ENCODE results near the gene ARHGAP9. TPM values are rescaled to one million over a fixed set of nuclear protein-coding genes. Genes with fewer than 3 reads are reported as not detected.

ARHGAP9 gene
- total and polyA plus RNA-seq, 2 of the 4 experiments (the other 2 are of a cell fraction): 0.18 to 0.79 TPM

- Histone ChIP-seq H3K23ac (ENCODE audit: low read depth, low read length) (no peak overlapping the region), H3K9ac (ENCODE audit: low read depth, low read length) (no peak overlapping the region), H3K14ac (replicated peaks; ENCODE audit: low read depth, low read length) (no peak overlapping the region), H2BK15ac (ENCODE audit: low read depth, low read length) (no peak overlapping the region), H4K5ac (ENCODE audit: low read depth, low read length) (no peak overlapping the region), H2AK9ac (replicated peaks; ENCODE audit: low read depth, low read length, poor library complexity) (peak overlapping the region; percentile 31), H4K8ac (ENCODE audit: low read depth in 2 of 2, low read length in 2 of 2) (no peak overlapping the region), H3K9me3 (ENCODE audit: control insufficient read depth, insufficient read depth, low read length) (no peaks in the 10 kb centered on the region), H3K36me3 (ENCODE audit: control insufficient read depth, insufficient read depth, low read length) (peaks cover 62% of the 10 kb centered on the region), H2AK5ac (ENCODE audit: low read depth, low read length) (no peak overlapping the region), H2BK120ac (ENCODE audit: low read depth, low read length) (no peak overlapping the region), H2BK5ac (ENCODE audit: low read depth, low read length, poor library complexity, severe bottlenecking) (no peak overlapping the region), H3K18ac (ENCODE audit: low read depth, low read length) (no peak overlapping the region), H3K27me3 (ENCODE audit: control insufficient read depth, insufficient read depth, low read length) (no peaks in the 10 kb centered on the region), H3K4me3 (ENCODE audit: insufficient read depth, low read depth, low read length) (no peak overlapping the region), H4K20me1 (ENCODE audit: insufficient read depth, low read length) (peaks cover 26% of the 10 kb centered on the region), H4K91ac (ENCODE audit: insufficient read depth, low read depth, low read length) (no peak overlapping the region), H2BK20ac (ENCODE audit: low read depth, low read length) (no peak overlapping the region), H3K4me1 (ENCODE audit: control insufficient read depth, insufficient read depth, low read length) (peaks cover 16% of the 10 kb centered on the region), H3K79me1 (ENCODE audit: low read depth in 1 of 2, low read length in 2 of 2) (peaks cover 17 to 59% of the 10 kb centered on the region in 2 experiments), H3K27ac (ENCODE audit: insufficient read depth, low read length) (no peak overlapping the region), H2AFZ (replicated peaks; ENCODE audit: low read length, poor library complexity) (no peak overlapping the region), H3K9me1 (ENCODE audit: insufficient read depth, low read length) (peaks cover 14% of the 10 kb centered on the region), H3K4me2 (ENCODE audit: low read depth, low read length) (no peak overlapping the region), H3K4ac (ENCODE audit: low read depth, low read length) (no peak overlapping the region), H3K56ac (ENCODE audit: extremely low read depth, insufficient read depth, low read length) (no peak overlapping the region)
- DNase-seq (no peak), ATAC-seq (ENCODE audit: low read depth) (no peak)
- intact Hi-C loops (cut with micrococcal nuclease): no loop called here
- in situ Hi-C loops (cut with MboI; ENCODE audit: low sequenced_read_pairs): no loop called here
- dilution Hi-C loops (cut with HindIII; ENCODE audit: low sequenced_read_pairs, unreplicated experiment): no loop called here
- CTCF ChIA-PET: no interaction called here
- TSS peak; percentile 27 for BruUV-seq (replicated peaks)
- POLR2A ChIA-PET (ENCODE audit: unreplicated experiment): no interaction called here
- TF ChIP-seq CHD1 (IDR thresholded peaks at IDR 0.05; ENCODE audit: low read depth, low read length) (no peak), SMC3 (IDR thresholded peaks at IDR 0.05; ENCODE audit: low read depth, low read length) (no peak), CEBPB (IDR thresholded peaks at IDR 0.05; ENCODE audit: low read depth, low read length) (no peak), NFE2L2 (IDR thresholded peaks at IDR 0.05; ENCODE audit: low read depth, low read length) (no peak), RFX5 (IDR thresholded peaks at IDR 0.05; ENCODE audit: low read depth, low read length) (no peak)
- TF ChIP-seq, protein P1, sequence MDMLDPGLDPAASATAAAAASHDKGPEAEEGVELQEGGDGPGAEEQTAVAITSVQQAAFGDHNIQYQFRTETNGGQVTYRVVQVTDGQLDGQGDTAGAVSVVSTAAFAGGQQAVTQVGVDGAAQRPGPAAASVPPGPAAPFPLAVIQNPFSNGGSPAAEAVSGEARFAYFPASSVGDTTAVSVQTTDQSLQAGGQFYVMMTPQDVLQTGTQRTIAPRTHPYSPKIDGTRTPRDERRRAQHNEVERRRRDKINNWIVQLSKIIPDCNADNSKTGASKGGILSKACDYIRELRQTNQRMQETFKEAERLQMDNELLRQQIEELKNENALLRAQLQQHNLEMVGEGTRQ (IDR thresholded peaks at IDR 0.05; ENCODE audit: low read depth, low read length): no peak
- TF ChIP-seq, protein P2, sequence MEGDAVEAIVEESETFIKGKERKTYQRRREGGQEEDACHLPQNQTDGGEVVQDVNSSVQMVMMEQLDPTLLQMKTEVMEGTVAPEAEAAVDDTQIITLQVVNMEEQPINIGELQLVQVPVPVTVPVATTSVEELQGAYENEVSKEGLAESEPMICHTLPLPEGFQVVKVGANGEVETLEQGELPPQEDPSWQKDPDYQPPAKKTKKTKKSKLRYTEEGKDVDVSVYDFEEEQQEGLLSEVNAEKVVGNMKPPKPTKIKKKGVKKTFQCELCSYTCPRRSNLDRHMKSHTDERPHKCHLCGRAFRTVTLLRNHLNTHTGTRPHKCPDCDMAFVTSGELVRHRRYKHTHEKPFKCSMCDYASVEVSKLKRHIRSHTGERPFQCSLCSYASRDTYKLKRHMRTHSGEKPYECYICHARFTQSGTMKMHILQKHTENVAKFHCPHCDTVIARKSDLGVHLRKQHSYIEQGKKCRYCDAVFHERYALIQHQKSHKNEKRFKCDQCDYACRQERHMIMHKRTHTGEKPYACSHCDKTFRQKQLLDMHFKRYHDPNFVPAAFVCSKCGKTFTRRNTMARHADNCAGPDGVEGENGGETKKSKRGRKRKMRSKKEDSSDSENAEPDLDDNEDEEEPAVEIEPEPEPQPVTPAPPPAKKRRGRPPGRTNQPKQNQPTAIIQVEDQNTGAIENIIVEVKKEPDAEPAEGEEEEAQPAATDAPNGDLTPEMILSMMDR (conservative IDR thresholded peaks at IDR 0.05; ENCODE audit: low read depth, low read length): no peak
- whole genome bisulfite sequencing, 2 experiments (ENCODE audit: extremely low coverage in 2 of 2, insufficient read length in 1 of 2): no CpG with 5 or more reads among the region's 4 CpGs
Observed at GRCh38 chr12:57526477-57527126, 46.9 kb upstream of the ARHGAP9 start.
